GM18526 (cell line): ENCODE data around the gene TMEM126A.

ENCODE experiments used
- POLR2A ChIP-seq: IDR thresholded peaks from 3 replicates; pipeline ENCODE4 v1.6.1; 2011; ENCODE audit not compliant: insufficient read length; ENCODE audit errors: extremely low read depth

The TMEM126A gene

GRCh38 chr11:85647604-85648299 is at the start of gene TMEM126A:
Gene TMEM126A (plus strand): TSS chr11:85647967. CDS start chr11:85650256, 2,289 bp downstream.
- peak; percentile 94 for TF ChIP-seq POLR2A

GRCh38 chr11:85599083-85599482 is 48.7 kb upstream of the TMEM126A start:
- no peak for TF ChIP-seq POLR2A

DNA sequence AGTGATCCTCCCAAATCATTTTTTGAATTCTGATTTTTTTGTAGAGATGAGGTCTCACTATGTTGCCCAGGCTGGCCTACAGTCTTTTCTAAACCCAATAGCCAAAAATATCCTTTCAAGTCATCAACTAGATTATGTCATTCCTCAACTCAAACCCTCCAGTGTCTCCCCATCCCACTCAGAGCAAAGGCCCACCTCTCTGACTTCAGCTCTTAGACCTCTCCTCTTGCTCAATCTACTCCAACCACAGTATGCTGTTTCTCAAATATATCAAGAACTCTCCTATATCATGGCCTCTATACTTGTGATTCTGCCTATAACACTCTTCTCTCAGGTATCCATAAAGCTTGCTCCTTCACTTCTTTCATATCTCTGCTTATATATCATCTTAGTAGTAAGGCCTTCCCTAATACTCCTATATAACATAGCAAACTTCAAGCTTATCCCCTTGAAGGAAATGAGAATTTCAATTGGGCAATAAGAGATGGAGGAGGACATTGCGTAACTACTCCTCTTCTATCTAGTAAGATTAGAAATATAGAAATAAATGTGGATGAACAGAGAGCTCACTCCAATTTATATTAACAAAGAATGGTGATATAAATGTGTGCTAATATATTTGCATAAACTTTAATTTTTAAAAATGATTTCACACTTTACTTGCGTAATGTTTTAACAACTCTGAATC is 45.1 kb upstream of the TMEM126A start:
- TF ChIP-seq POLR2A, result no peak

DNA sequence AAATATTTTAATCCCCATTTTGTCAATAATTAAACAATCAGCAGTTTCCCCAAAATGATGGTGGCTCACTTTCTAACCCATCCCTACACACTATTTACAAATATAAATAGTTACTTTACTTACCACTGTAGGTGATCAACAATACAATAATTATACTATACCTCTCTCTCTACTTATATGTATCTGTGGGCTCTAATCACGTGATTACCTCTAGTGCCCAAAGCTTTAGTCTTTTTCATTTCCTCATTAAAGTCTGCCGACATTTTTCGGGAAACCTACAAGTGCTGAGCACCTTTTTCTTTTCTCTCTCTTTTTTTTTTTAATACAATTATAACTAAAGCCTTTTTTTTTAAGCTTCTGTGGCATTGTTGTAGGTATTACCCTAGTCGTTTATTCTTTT is 44.5 kb upstream of the TMEM126A start:
- no peak for TF ChIP-seq POLR2A

DNA sequence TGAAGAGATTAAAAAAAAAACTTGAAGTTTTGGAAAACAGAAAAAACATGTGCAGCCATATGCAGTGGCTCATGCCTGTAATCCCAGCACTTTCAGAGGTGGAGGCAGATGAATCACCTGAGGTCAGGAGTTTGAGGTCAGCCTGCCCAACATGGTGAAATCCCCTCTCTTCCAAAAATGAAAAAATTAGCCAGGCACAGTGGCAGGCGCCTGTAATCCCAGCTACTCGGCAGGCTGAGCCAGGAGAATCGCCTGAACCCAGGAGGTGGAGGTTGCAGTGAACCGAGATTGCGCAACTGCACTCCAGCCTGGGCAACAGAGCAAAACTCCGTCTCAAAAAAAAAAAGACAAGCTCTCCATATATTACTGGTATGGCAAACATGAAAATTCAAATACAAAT is 28.3 kb upstream of the TMEM126A start:
- TF ChIP-seq POLR2A, result no peak

- no peak for TF ChIP-seq POLR2A
These were observed 27.5 kb upstream of the TMEM126A start for GRCh38 chr11:85620256-85620655.

- TF ChIP-seq POLR2A, result no peak
These were observed 21.3 kb upstream of the TMEM126A start for GRCh38 chr11:85626496-85626895.

DNA sequence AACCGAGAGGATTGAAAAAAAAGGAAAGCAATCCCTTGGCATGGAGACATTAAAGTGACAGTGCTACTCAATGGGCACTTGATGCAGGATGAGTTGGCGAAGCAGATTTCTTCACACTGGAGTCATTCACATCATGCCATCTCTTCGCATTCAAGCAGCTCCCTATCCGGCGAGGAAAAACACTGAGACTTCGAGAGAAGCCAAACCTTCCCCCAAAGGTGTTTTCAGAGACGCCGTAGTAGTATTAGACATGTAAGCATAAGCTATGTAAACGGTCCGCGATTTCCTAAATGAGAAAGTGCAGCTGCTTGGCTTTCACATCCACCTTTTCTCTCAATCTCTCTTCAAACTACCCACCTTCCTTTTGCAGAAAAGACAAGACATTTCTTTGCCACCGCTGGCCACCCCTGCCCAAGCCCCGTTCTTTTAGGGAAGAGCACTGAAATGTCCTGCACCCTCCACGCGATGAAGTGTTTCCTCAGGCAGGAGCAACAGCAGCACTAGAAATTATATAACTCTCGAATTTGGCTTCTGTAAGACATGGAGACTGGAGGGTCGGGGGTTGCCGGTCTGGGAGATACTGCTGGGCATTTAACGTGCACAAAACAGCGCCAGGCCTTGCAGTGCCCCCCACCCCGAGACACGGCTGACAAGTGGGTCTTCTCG is 20.3 kb upstream of the TMEM126A start, which contains the start of gene DLG2:
DLG2 (minus strand) TSS at position 13 of the 666 bp plus-strand sequence.
- TF ChIP-seq POLR2A, result no peak

DNA sequence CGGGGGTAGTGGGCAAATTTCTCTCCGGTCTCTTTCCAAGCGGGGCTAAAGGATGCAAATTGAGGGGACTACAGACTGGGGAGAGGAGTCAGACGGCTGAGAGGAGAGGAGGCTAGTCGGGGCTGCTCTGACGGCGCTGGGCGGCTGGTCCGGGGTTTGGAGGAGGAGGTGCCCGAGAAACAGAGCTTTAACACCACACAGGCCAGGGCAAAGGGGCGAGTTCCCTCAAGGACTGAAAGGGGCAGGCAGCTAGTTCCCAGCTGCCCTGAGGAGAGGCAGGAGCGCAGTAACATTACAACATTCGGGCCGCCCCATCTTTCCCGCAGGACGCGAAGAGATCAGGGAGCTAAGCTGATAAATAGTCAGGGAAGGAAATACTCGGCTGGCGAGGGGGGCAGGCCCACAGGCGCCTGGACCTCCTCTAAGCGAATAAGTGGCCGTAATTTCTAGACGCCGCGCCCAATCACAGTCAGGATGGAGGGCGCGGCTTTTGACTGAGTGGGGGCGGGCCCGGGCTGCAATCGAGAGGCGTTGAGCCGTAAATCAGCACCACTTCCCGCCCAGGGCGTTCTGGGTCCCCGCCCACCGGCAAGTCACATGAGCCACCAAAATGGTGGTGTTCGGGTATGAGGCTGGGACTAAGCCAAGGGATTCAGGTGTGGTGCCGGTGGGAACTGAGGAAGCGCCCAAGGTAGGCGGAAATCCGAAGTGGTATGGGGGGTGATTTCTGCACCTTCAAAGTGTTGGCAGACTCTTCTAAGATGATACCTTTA is 19.6 kb upstream of the TMEM126A start, which contains the start of gene TMEM126B:
TMEM126B (plus strand) TSS at position 596 of the 773 bp plus-strand sequence; CDS start at position 611, 15 bp downstream.
- peak; percentile 79 for TF ChIP-seq POLR2A

DNA sequence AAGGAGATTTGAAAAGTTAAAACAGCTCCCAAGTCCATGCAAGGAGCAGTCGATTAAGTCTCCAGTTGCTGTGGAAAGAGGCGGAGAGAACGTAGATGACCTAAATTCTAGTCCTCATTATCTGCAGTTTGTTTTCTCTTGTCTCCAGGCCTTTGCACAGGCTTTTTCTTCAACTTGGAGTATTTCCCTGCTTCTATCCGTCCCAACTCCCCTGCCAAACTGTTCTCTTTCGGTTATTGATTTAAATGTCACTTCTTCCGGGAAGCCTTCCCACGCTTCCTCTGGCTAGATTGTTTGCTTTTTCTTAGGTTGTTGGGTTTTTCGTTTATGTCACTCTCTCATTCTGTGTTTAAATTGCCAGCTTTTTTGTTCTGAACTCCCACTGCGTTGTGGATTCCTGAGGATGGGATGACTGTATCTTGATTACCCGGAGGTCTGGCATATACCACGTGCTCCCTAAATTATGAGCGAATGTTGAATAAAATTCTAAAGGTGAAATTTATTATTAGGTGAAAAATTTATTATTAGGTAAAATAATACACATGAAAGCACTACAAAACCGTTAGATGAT is 18.9 kb upstream of the TMEM126A start:
- no peak for TF ChIP-seq POLR2A

DNA sequence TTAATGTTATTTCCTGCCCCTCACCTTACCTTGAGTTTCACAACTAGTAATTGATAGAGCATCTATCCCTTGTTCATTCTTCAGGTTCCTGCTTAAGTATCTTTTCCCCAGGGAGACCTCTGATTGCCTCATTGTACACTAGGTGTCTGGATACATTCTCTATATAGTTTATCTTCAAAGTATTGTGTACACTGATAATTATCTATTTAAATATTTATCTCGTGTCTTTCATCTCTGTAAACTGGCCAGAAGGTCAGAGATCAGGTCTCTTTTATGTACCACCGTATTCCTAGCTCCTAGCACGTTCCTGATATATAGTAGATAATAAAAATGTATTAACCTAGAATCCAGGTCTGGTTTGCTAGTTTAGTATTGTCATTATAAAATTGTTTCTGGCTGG is 13.0 kb upstream of the TMEM126A start:
- no peak for TF ChIP-seq POLR2A

DNA sequence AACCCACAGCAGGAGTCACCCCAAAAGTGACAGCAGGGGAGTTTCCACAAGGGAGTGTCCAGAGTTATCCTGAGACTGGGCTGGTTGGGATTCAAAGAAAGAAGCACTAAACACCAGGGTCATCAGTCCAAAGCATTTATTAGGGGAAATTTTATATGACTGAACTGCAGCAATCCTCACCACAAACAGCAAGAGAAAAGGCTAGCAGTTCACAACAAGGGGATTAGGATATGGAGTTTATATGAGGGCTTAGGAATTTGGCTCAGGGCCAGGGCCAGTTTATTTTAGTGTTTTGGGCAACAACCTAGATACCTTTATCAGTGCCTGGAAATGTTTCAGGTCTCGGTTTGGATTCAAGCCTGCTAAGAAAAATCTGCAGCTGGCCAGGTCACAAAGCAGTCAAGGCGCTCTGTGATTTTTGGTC is 4.6 kb upstream of the TMEM126A start:
- no peak for TF ChIP-seq POLR2A

DNA sequence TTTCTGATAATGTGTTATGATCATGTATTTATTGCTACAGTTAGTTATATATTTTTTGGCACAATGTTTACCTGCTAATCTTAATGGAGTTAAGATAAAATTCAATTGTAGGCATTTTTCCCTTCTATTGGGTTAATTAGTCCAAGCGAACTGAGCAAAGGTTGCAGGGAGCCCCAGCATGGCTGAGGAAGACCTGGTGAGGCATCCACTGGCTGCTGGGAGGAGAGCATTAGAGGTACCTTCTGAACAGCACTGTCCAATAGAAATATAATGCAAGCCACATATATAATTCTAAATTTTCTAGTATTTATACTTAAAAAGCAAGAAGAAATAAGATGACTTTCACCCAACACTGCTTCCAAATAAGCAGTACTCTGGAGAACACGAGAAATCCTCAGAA is 689 bp upstream of the TMEM126A start:
- TF ChIP-seq POLR2A, result no peak

DNA sequence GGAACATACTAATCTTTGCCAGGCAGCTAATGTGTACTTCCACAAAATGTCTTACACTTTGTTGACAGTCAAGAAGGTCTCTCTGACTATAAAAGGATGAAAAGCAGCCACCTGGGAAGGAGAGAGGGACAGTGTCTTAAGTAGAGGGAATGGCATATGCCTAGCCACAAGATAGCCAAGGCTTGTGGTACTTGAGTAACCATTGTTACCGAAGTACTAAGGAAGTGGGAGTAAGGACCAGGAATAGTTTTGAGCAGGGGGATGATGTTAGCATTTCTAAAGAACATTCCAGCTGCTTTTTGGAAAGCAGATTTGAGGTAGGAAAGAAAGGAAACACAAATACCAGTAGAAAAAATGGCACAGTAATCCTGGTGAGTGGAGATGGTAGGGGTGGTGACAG is 3.4 kb downstream of the TMEM126A start:
- TF ChIP-seq POLR2A, result no peak
